HepG2 (cell line): ENCODE measurements around the gene WDR27. TPM values are rescaled to one million over a fixed set of nuclear protein-coding genes. Genes with fewer than 3 reads are reported as not detected.

Experiments used
- ATAC-seq: fragments of 200-7000 bp; cut with Tn5 transposase; 3 replicates; pipeline ENCODE4 v1.9.1; 2020; ENCODE audit warnings: mild to moderate bottlenecking, moderate library complexity
- BruUV-seq: library from RNA; stranded (reverse); fragments of 400-500 nt; replicated peaks from 2 replicates; lab custom pipeline; 2021; lab: Mats Ljungman, UMichigan
- CTCF ChIA-PET: fragments of 300-600 bp; formaldehyde crosslinking; extraction: SDS; loops from one replicate; lab custom pipeline; 2021; ENCODE audit warnings: low total read pairs, inconsistent platforms, low intra/inter-chr PET ratio; lab: Yijun Ruan, JAX
- POLR2A ChIA-PET: fragments of 350-600 bp; sonication (Branson Sonifier 250); formaldehyde crosslinking; loops from one replicate; lab custom pipeline; 2020; ENCODE audit warnings: antibody characterized with exemption, inconsistent platforms; lab: Yijun Ruan, JAX
- DNase-seq: peaks from one replicate; pipeline ENCODE4 v3.0.0-alpha.2; 2015; ENCODE audit warnings: low spot score
- FAIRE-seq: peaks from 3 replicates; lab custom pipeline; 2011; peaks lifted over from hg19 to GRCh38; lab: Jason Lieb, UNC
- H2AFZ ChIP-seq: one replicate; pipeline ENCODE4 v1.6.1; 2011; ENCODE audit warnings: low read length, inconsistent platforms
- H3K27ac ChIP-seq: fragments of 300-600 bp; 3 replicates; pipeline ENCODE4 v1.8.0; 2011; ENCODE audit warnings: mixed run types, mild to moderate bottlenecking, mixed read lengths, low read length, inconsistent platforms; ENCODE audit not compliant: insufficient read depth; ENCODE audit errors: extremely low read length
- H3K27me3 ChIP-seq, 2 experiments: fragments of 200-600 bp in 1 of 2; 2 replicates in 1 of 2; 3 replicates in 1 of 2; pipeline versions ENCODE4 v1.6.0 to v1.8.0; 2011; ENCODE audit warnings: low read length in 2 of 2, mild to moderate bottlenecking in 2 of 2, moderate library complexity in 2 of 2, inconsistent platforms in 1 of 2; ENCODE audit not compliant: insufficient read depth in 2 of 2, control insufficient read depth in 1 of 2
- H3K36me3 ChIP-seq, 2 experiments: fragments of 200-600 bp in 1 of 2; replicated peaks in 1 of 2; 2 replicates in 1 of 2; 3 replicates in 1 of 2; pipeline versions ENCODE4 v1.5.1 to v1.8.0; 2011; ENCODE audit warnings: low read length in 2 of 2, inconsistent platforms in 1 of 2; ENCODE audit not compliant: insufficient read depth in 2 of 2, control insufficient read depth in 1 of 2
- H3K4me1 ChIP-seq: 2 replicates; pipeline ENCODE4 v1.5.1; 2012; ENCODE audit warnings: low read length, inconsistent platforms; ENCODE audit not compliant: insufficient read depth
- H3K4me2 ChIP-seq: 2 replicates; pipeline ENCODE4 v1.6.0; 2011; ENCODE audit warnings: low read depth, low read length, inconsistent platforms
- H3K4me3 ChIP-seq, 3 experiments: fragments of 200-600 bp in 1 of 3; sonication (generic), shearing (Covaris generic) in 1 of 3; replicated peaks in 1 of 3; 2 replicates each; pipeline ENCODE4 v1.5.1; 2011 to 2016; ENCODE audit warnings: low read length in 3 of 3, inconsistent platforms in 2 of 3, low read depth in 2 of 3, mild to moderate bottlenecking in 2 of 3, control low read depth in 1 of 3, mixed read lengths in 1 of 3; ENCODE audit not compliant: insufficient read depth in 1 of 3
- H3K79me2 ChIP-seq: one replicate; pipeline ENCODE4 v1.6.1; 2011; ENCODE audit warnings: low read length, inconsistent platforms; ENCODE audit not compliant: insufficient read depth
- H3K9ac ChIP-seq: 2 replicates; pipeline ENCODE4 v1.6.0; 2011; ENCODE audit warnings: mild to moderate bottlenecking, low read depth, low read length, inconsistent platforms; ENCODE audit not compliant: insufficient read depth
- H3K9me3 ChIP-seq: 2 replicates; pipeline ENCODE4 v1.5.1; 2012; ENCODE audit warnings: mild to moderate bottlenecking, low read length
- H4K20me1 ChIP-seq: 2 replicates; pipeline ENCODE4 v1.6.0; 2011; ENCODE audit warnings: inconsistent platforms, mild to moderate bottlenecking, low read length, moderate library complexity; ENCODE audit not compliant: insufficient read depth
- EEA1 ChIP-seq: sonication (generic); formaldehyde crosslinking; IDR thresholded peaks from 2 replicates; pipeline ENCODE4 v1.5.1; 2020; ENCODE audit warnings: mild to moderate bottlenecking, missing genetic modification reagents, borderline replicate concordance
- KAT2B ChIP-seq: fragments of 150-350 bp; IDR thresholded peaks from 2 replicates; pipeline ENCODE4 v1.6.1; 2014; ENCODE audit warnings: low read depth, low read length, borderline replicate concordance
- PAXIP1 ChIP-seq: sonication (generic); formaldehyde crosslinking; conservative IDR thresholded peaks from 2 replicates; pipeline ENCODE4 v1.4.0; 2020; ENCODE audit warnings: mild to moderate bottlenecking, missing genetic modification reagents, moderate library complexity
- PRPF4 ChIP-seq: fragments of 200-400 bp; formaldehyde crosslinking; IDR thresholded peaks from 2 replicates; pipeline ENCODE4 v1.6.1; 2016; ENCODE audit warnings: low read length, low read depth; ENCODE audit not compliant: poor library complexity, severe bottlenecking
- STAT5B ChIP-seq: sonication (generic); formaldehyde crosslinking; IDR thresholded peaks from 2 replicates; pipeline ENCODE4 v1.4.0; 2020; ENCODE audit warnings: missing genetic modification reagents
- TOE1 ChIP-seq: sonication (generic); formaldehyde crosslinking; IDR thresholded peaks from 2 replicates; pipeline ENCODE4 v1.4.0; 2020; ENCODE audit warnings: mild to moderate bottlenecking, missing genetic modification reagents
- WIZ ChIP-seq: sonication (generic); formaldehyde crosslinking; IDR thresholded peaks from 2 replicates; pipeline ENCODE4 v1.5.1; 2020; ENCODE audit warnings: mild to moderate bottlenecking, missing genetic modification reagents
- ZNF687 ChIP-seq: sonication (generic); formaldehyde crosslinking; IDR thresholded peaks from 2 replicates; pipeline ENCODE4 v1.5.1; 2020; ENCODE audit warnings: mild to moderate bottlenecking, missing genetic modification reagents, moderate library complexity
- ZNF770 ChIP-seq: sonication (generic); formaldehyde crosslinking; IDR thresholded peaks from 2 replicates; pipeline ENCODE4 v1.5.0; 2020; ENCODE audit warnings: mild to moderate bottlenecking, missing genetic modification reagents
- WGBS: methylation state at CpG from one replicate; pipeline ENCODE4 v1.1.6; 2017; ENCODE audit warnings: low lambda C conversion rate; 5-methylcytosine and 5-hydroxymethylcytosine counted together
- in situ Hi-C: cut with HindIII; loops from 2 replicates; pipeline ENCODE4 v1.10.0; 2017; ENCODE audit warnings: low pct_unique_long_range_greater_than_20kb; ENCODE audit not compliant: extremely low pct_ligation_motif_present
- intact Hi-C: fragments of 100-400 bp; cut with micrococcal nuclease; formaldehyde crosslinking; loops from one replicate; pipeline ENCODE4 v1.10.0; 2022; ENCODE audit not compliant: unreplicated experiment
- polyA plus RNA-seq, 8 experiments: library from polyadenylated mRNA; depleted of rRNA in 3 of 8; stranded (reverse) in 7 of 8; unstranded in 1 of 8; fragments of >200 nt; fragmentation: Illumina TruSeq in 4 of 8; extraction: Trizol in 4 of 8; gene quantifications; 2 replicates each; pipeline versions ENCODE4 v1.2.1 to v1.2.3, GENCODE V29; 2011 to 2016; ENCODE audit warnings: low read depth in 4 of 8, missing spikeins in 1 of 8, mixed read lengths in 1 of 8; ENCODE audit not compliant: insufficient read depth in 1 of 8
- total RNA-seq, 5 experiments: library from RNA; depleted of rRNA; stranded (reverse); fragments of >200 nt; fragmentation: Illumina TruSeq; extraction: Trizol; gene quantifications; 2 replicates each; pipeline ENCODE4 v1.2.3, GENCODE V29; 2016; ENCODE audit warnings: low read depth in 1 of 5

Gene WDR27
- total and polyA plus RNA-seq, 2 of the 13 experiments (the other 11 are each of a cell fraction or from before 2014, with no cell fraction given) = 34.1 to 80.3 TPM

DNA sequence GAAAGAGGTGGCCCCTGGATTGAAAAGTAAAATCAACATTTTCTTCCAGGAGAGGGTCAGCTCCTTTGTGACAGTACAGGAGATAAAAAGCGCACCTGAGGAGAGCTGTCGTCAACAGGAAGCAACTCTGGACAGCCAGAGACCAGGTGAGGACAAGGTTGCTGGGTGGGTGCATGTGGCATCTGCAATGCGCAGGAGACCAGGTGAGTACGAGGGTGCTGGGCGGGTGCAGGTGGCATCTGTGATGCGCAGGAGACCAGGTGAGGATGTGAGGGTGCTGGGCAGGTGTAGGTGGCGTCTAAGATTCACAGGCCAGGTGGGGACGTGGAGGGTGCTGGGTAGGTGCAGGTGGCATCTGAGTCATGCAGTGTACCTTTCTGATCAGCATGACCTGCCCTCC lies 38.4 kb downstream of the WDR27 start (continued):
- TF ChIP-seq KAT2B = no peak

- Histone ChIP-seq H3K27ac (no peak overlapping the region), H3K4me2 (no peak overlapping the region), H3K9me3 (no peaks in the 10 kb centered on the region), H3K27me3 (no peaks in the 10 kb centered on the region), H3K79me2 (no peaks in the 10 kb centered on the region), H4K20me1 (no peaks in the 10 kb centered on the region), H3K4me3 (no peak overlapping the region), H3K9ac (no peak overlapping the region), H3K4me1 (no peaks in the 10 kb centered on the region), H2AFZ (no peak overlapping the region), H3K36me3 (peaks cover 30 to 71% of the 10 kb centered on the region in 2 experiments)
- ChIA-PET POLR2A (no interaction called here), CTCF (no interaction called here)
- intact Hi-C loops (no loop called here), in situ Hi-C loops (no loop called here)
- TF ChIP-seq EEA1 (no peak), PRPF4 (no peak), TOE1 (CRISPR knock-in tag) (no peak), STAT5B (CRISPR knock-in tag) (no peak), WIZ (CRISPR knock-in tag) (no peak), PAXIP1 (CRISPR knock-in tag) (no peak), ZNF770 (CRISPR knock-in tag) (no peak), ZNF687 (CRISPR knock-in tag) (no peak)
- FAIRE-seq (no peak), DNase-seq (no peak), ATAC-seq (no peak)
- WGBS = 96% methylated on average over 7 of the region's 7 CpGs
- no TSS peak for BruUV-seq
These were observed 40.5 kb downstream of the WDR27 start for GRCh38 chr6:169661391-169661756.
